ENCODE measurements around the gene PER1. TPM values are rescaled to one million over a fixed set of nuclear protein-coding genes. Genes with fewer than 3 reads are reported as not detected.

PER1 gene
- total RNA-seq, 1 experiment from 2014 or later = 87.6 TPM

- Histone ChIP-seq H3K9me3 (ENCODE audit: control insufficient read depth in 1 of 2, insufficient read depth in 1 of 2, low read depth in 1 of 2, low read length in 2 of 2) (no peaks in the 10 kb centered on the region), H3K9me2 (ENCODE audit: insufficient read depth) (no peaks in the 10 kb centered on the region), H3K27ac (ENCODE audit: low read depth, low read length) (peak overlapping the region; percentile 61), H3K79me2 (ENCODE audit: insufficient read depth, low read length) (peaks cover 54% of the 10 kb centered on the region), H2AFZ (ENCODE audit: low read depth, low read length, poor library complexity, severe bottlenecking) (no peak overlapping the region), H3K36me3 (ENCODE audit: control insufficient read depth in 1 of 2, insufficient read depth in 2 of 2, low read length in 2 of 2) (peaks cover 4 to 13% of the 10 kb centered on the region in 2 experiments; a peak in 3 of 4 replicates), H3K4me3 (replicated peaks in 1 of 2; ENCODE audit: low read depth in 1 of 2, low read length in 2 of 2) (no peak overlapping the region), H3K4me2 (ENCODE audit: low read length) (peak overlapping the region; percentile 51), H3K27me3 (ENCODE audit: insufficient read depth, low read length) (no peaks in the 10 kb centered on the region), H3K9ac (ENCODE audit: low read length) (peak overlapping the region; percentile 48), H4K20me1 (ENCODE audit: insufficient read depth) (no peaks in the 10 kb centered on the region), H3K4me1 (ENCODE audit: control insufficient read depth in 1 of 2, insufficient read depth in 2 of 2, low read length in 2 of 2) (peaks cover 46 to 86% of the 10 kb centered on the region in 2 experiments)
- no TSS peak for BruUV-seq (replicated peaks)
- ChIA-PET CTCF (interaction anchor here (0.6 to 2.4 kb wide), 7 partner anchors 12 to 226 kb away, joined by 3 to 8 read pairs (median 4); no protein-coding TSS in a partner anchor), RAD21 (ENCODE audit: low non-redundant PET in 1 of 2, low total read pairs in 2 of 2, uncharacterized antibody in 2 of 2, unreplicated experiment in 2 of 2) (no interaction called here), POLR2A (interaction anchor here (1.0 to 9.4 kb wide), 3 partner anchors 14 to 98 kb away, joined by 4 to 95 read pairs (median 4); no protein-coding TSS in a partner anchor)
- peak; percentile 34 for ATAC-seq
- TF ChIP-seq CTCF (IDR thresholded peaks at IDR 0.05 in 2 of 3, conservative IDR thresholded peaks at IDR 0.05 in 1 of 3; ENCODE audit: borderline replicate concordance in 1 of 3, insufficient read depth in 1 of 3, low read depth in 2 of 3, low read length in 2 of 3) = peak in 2 of 3 experiments; percentile 82 to 84; a peak in 5 of 6 replicates
- no peak for TF ChIP-seq TCF7L2 (IDR thresholded peaks at IDR 0.05; ENCODE audit: borderline replicate concordance, extremely low read depth, insufficient read depth, insufficient read length)
- DNase-seq (ENCODE audit: low read depth, low spot score) = peak; percentile 82
- intact Hi-C loops (cut with micrococcal nuclease) = no loop called here
These were observed 6.2 kb upstream of the PER1 start for GRCh38 chr17:8158267-8159031.
